Left kidney (tissue), 8 donors: ENCODE results near the gene ONECUT3. TPM values are rescaled to one million over a fixed set of nuclear protein-coding genes. Genes with fewer than 3 reads are reported as not detected.
"Not testable (repeated sequence)": the region's sequence is repeated elsewhere in the genome, so short reads cannot be mapped to it uniquely, and the experiment has no call there.

Experiments used
- DNase-seq: peaks from one replicate; pipeline ENCODE4 v3.0.0-alpha.2; 2013
- long read RNA-seq, 8 donors: transcript quantifications; one replicate each; lab custom pipeline, GENCODE V29; 2026
- polyA plus RNA-seq: library from polyadenylated mRNA; unstranded; fragments of 120-200 nt; gene quantifications from one replicate; pipeline ENCODE4 v1.2.1, GENCODE V29; 2013; ENCODE audit not compliant: insufficient read length

The ONECUT3 gene
- polyA plus RNA-seq: 0.03 TPM
- long read RNA-seq, donor 1: 0 reads
- long read RNA-seq, donor 2: 0 reads
- long read RNA-seq, donor 3: 0 reads
- long read RNA-seq, donor 4: 0 reads
- long read RNA-seq, donor 5: 0 reads
- long read RNA-seq, donor 6: 0 reads
- long read RNA-seq, donor 7: 0 reads
- long read RNA-seq, donor 8: 0 reads

- DNase-seq: no peak
These were observed at the start of gene ONECUT3 for GRCh38 chr19:1752757-1753728. TSS of gene ONECUT3 (plus strand) at chr19:1753506. CDS start at chr19:1753663, 157 bp downstream.

- DNase-seq: no peak
These were observed 49.0 kb upstream of the ONECUT3 start for GRCh38 chr19:1704339-1704738.

- no peak for DNase-seq
These were observed 47.9 kb upstream of the ONECUT3 start for GRCh38 chr19:1705367-1705766.

- not testable (repeated sequence) for DNase-seq
These were observed 46.7 kb upstream of the ONECUT3 start for GRCh38 chr19:1706646-1707045.

- no peak for DNase-seq
These were observed 46.1 kb upstream of the ONECUT3 start for GRCh38 chr19:1707240-1707639.

GRCh38 chr19:1713170-1713569 is 40.1 kb upstream of the ONECUT3 start:
- DNase-seq: no peak

- DNase-seq: no peak
These were observed 37.8 kb upstream of the ONECUT3 start for GRCh38 chr19:1715540-1715939.

- no peak for DNase-seq
These were observed 35.9 kb upstream of the ONECUT3 start for GRCh38 chr19:1717200-1717969.

GRCh38 chr19:1717970-1718264 is 35.4 kb upstream of the ONECUT3 start:
- DNase-seq: no peak

GRCh38 chr19:1718420-1719291 is 34.6 kb upstream of the ONECUT3 start:
- no peak for DNase-seq

- no peak for DNase-seq
These were observed 33.8 kb upstream of the ONECUT3 start for GRCh38 chr19:1719519-1719918.

GRCh38 chr19:1720237-1720636 is 33.1 kb upstream of the ONECUT3 start:
- DNase-seq: no peak

- DNase-seq: no peak
These were observed 27.9 kb upstream of the ONECUT3 start for GRCh38 chr19:1725100-1726064.

GRCh38 chr19:1728816-1729567 is 24.3 kb upstream of the ONECUT3 start:
- DNase-seq: no peak

GRCh38 chr19:1729568-1729925 is 23.8 kb upstream of the ONECUT3 start:
- no peak for DNase-seq

- no peak for DNase-seq
These were observed 23.1 kb upstream of the ONECUT3 start for GRCh38 chr19:1730157-1730556.

GRCh38 chr19:1734321-1734966 is 18.9 kb upstream of the ONECUT3 start:
- no peak for DNase-seq

GRCh38 chr19:1736280-1736679 is 17.0 kb upstream of the ONECUT3 start:
- DNase-seq: no peak

- no peak for DNase-seq
These were observed 16.4 kb upstream of the ONECUT3 start for GRCh38 chr19:1736927-1737326.
